PC-3 (cell line): ENCODE results near the gene RPL39L. TPM values are rescaled to one million over a fixed set of nuclear protein-coding genes. Genes with fewer than 3 reads are reported as not detected.

ENCODE experiments used
- ATAC-seq: fragments of 200-7000 bp; cut with Tn5 transposase; 2 replicates; pipeline ENCODE4 v1.9.1; 2020; ENCODE audit warnings: mild to moderate bottlenecking, moderate library complexity
- BruUV-seq: library from RNA; stranded (reverse); fragments of 400-500 nt; replicated peaks from 2 replicates; lab custom pipeline; 2021; lab: Mats Ljungman, UMichigan
- CTCF ChIA-PET: fragments of 300-600 bp; sonication (Branson Sonifier 250); formaldehyde crosslinking; loops from one replicate; lab custom pipeline; 2022; ENCODE audit warnings: antibody characterized with exemption; lab: Charles Lee
- POLR2A ChIA-PET: fragments of 300-600 bp; sonication (Branson Sonifier 250); formaldehyde crosslinking; loops from one replicate; lab custom pipeline; 2022; ENCODE audit warnings: antibody characterized with exemption; ENCODE audit not compliant: unreplicated experiment; lab: Charles Lee
- DNase-seq: peaks from one replicate; pipeline ENCODE4 v3.0.0-alpha.2; 2015
- H2AFZ ChIP-seq: fragments of 300-600 bp; sonication (generic); 2 replicates; pipeline ENCODE4 v1.6.0; 2016; ENCODE audit warnings: antibody characterized with exemption, low read length
- H3F3A ChIP-seq: fragments of 300-600 bp; sonication (generic); one replicate; pipeline ENCODE4 v1.6.0; 2017; ENCODE audit warnings: antibody characterized with exemption, low read length, control low read depth, mild to moderate bottlenecking; ENCODE audit not compliant: unreplicated experiment
- H3K27ac ChIP-seq: fragments of 300-600 bp; sonication (generic); 2 replicates; pipeline ENCODE4 v1.5.1; 2016; ENCODE audit warnings: mild to moderate bottlenecking, low read length
- H3K27me3 ChIP-seq: fragments of 300-600 bp; sonication (generic); 2 replicates; pipeline ENCODE4 v1.6.1; 2016; ENCODE audit warnings: low read length, mixed read lengths
- H3K36me3 ChIP-seq: fragments of 300-600 bp; sonication (generic); 2 replicates; pipeline ENCODE4 v1.6.1; 2016; ENCODE audit warnings: low read depth, mixed run types, low read length, mixed read lengths
- H3K4me1 ChIP-seq: fragments of 300-600 bp; sonication (generic); 2 replicates; pipeline ENCODE4 v1.5.1; 2016; ENCODE audit warnings: low read length; ENCODE audit not compliant: insufficient read depth
- H3K4me2 ChIP-seq: fragments of 300-600 bp; sonication (generic); 2 replicates; pipeline ENCODE4 v1.6.0; 2016; ENCODE audit warnings: low read length
- H3K4me3 ChIP-seq: fragments of 300-600 bp; sonication (generic); 2 replicates; pipeline ENCODE4 v1.5.1; 2016; ENCODE audit warnings: mild to moderate bottlenecking, low read length, mixed read lengths
- H3K79me2 ChIP-seq: fragments of 300-600 bp; sonication (generic); 2 replicates; pipeline ENCODE4 v1.6.1; 2017; ENCODE audit warnings: low read length, mixed read lengths
- H3K9ac ChIP-seq: fragments of 300-600 bp; sonication (generic); 2 replicates; pipeline ENCODE4 v1.6.0; 2016; ENCODE audit warnings: mild to moderate bottlenecking, low read length
- H3K9me2 ChIP-seq: fragments of 300-600 bp; sonication (generic); replicated peaks from 2 replicates; pipeline ENCODE4 v1.6.1; 2016; ENCODE audit warnings: mixed run types, low read length, mixed read lengths
- H3K9me3 ChIP-seq: fragments of 300-600 bp; sonication (generic); 2 replicates; pipeline ENCODE4 v1.6.1; 2016; ENCODE audit warnings: low read length, mixed read lengths
- H4K20me1 ChIP-seq: fragments of 300-600 bp; sonication (generic); 2 replicates; pipeline ENCODE4 v1.6.1; 2016; ENCODE audit warnings: low read length, mixed read lengths
- CTCF ChIP-seq: fragments of 300-600 bp; sonication (generic); conservative IDR thresholded peaks from 2 replicates; pipeline ENCODE4 v1.5.1; 2017; ENCODE audit warnings: antibody characterized with exemption, low read depth, mild to moderate bottlenecking, low read length
- EZH2 ChIP-seq: fragments of 300-600 bp; sonication (generic); IDR thresholded peaks from one replicate; pipeline ENCODE4 v1.6.1; 2017; ENCODE audit warnings: antibody characterized with exemption, mild to moderate bottlenecking, low read length; ENCODE audit not compliant: unreplicated experiment
- EZH2phosphoT487 ChIP-seq: fragments of 300-600 bp; sonication (generic); IDR thresholded peaks from 2 replicates; pipeline ENCODE4 v1.6.1; 2018; ENCODE audit warnings: mild to moderate bottlenecking, antibody characterized with exemption, low read length, borderline replicate concordance
- intact Hi-C: fragments of 100-400 bp; cut with micrococcal nuclease; formaldehyde crosslinking; loops from 2 replicates; pipeline ENCODE4 v1.9.0; 2023
- total RNA-seq: library from RNA; depleted of rRNA; stranded (reverse); fragments of >200 nt; gene quantifications from 2 replicates; pipeline ENCODE4 v1.2.3, GENCODE V29; 2014

RPL39L gene
- total RNA-seq, 1 experiment from 2014 or later: 175 TPM

- Histone ChIP-seq H3K9me3 (no peaks in the 10 kb centered on the region), H3K9me2 (no peaks in the 10 kb centered on the region), H3K4me2 (no peak overlapping the region), H4K20me1 (no peaks in the 10 kb centered on the region), H3K27me3 (no peaks in the 10 kb centered on the region), H3K9ac (no peak overlapping the region), H3K79me2 (no peaks in the 10 kb centered on the region), H3K4me3 (no peak overlapping the region), H2AFZ (no peak overlapping the region), H3K27ac (no peak overlapping the region), H3K4me1 (peaks cover 8% of the 10 kb centered on the region; the same call in 1 of the 2 replicates), H3K36me3 (no peaks in the 10 kb centered on the region), H3F3A (no peaks in the 10 kb centered on the region)
- DNase-seq: no peak
- BruUV-seq: no TSS peak
- ChIA-PET POLR2A (no interaction called here), CTCF (no interaction called here)
- intact Hi-C loops: loop anchor here (10.0 kb wide), 1 partner anchor 1183 kb away; no protein-coding TSS in a partner anchor
- ATAC-seq: no peak
- no peak for TF ChIP-seq CTCF
These were observed 28.5 kb upstream of the RPL39L start for GRCh38 chr3:187167777-187168176.

GRCh38 chr3:187166750-187167149, 27.5 kb upstream of the RPL39L start:
- ChIA-PET POLR2A (no interaction called here), CTCF (no interaction called here)
- no peaks in the 10 kb centered on the region for H3F3A ChIP-seq
- no peak overlapping the region for H2AFZ ChIP-seq
- intact Hi-C loops: loop anchor here (10.0 kb wide), 1 partner anchor 1182 kb away; no protein-coding TSS in a partner anchor
- no peaks in the 10 kb centered on the region for H4K20me1 ChIP-seq
- no peak overlapping the region for H3K9ac ChIP-seq
- no peaks in the 10 kb centered on the region for H3K27me3 ChIP-seq
- peaks cover 8% of the 10 kb centered on the region; the same call in 1 of the 2 replicates for H3K4me1 ChIP-seq
- DNase-seq (no peak), ATAC-seq (no peak)
- no peak overlapping the region for H3K27ac ChIP-seq
- H3K36me3 ChIP-seq: no peaks in the 10 kb centered on the region
- BruUV-seq: no TSS peak
- no peaks in the 10 kb centered on the region for H3K9me2 ChIP-seq
- H3K9me3 ChIP-seq: no peaks in the 10 kb centered on the region
- no peak overlapping the region for H3K4me3 ChIP-seq
- no peaks in the 10 kb centered on the region for H3K79me2 ChIP-seq
- no peak overlapping the region for H3K4me2 ChIP-seq
- TF ChIP-seq EZH2phosphoT487 (no peak), EZH2 (no peak), CTCF (no peak)

- Histone ChIP-seq H3K9me3 (no peaks in the 10 kb centered on the region), H3K9ac (no peak overlapping the region), H3K27ac (no peak overlapping the region), H3K36me3 (no peaks in the 10 kb centered on the region), H3K4me2 (peak overlapping the region; percentile 32; the same call in 1 of the 2 replicates), H4K20me1 (no peaks in the 10 kb centered on the region), H3K27me3 (0 out of 2 replicates have a peak, but pooled peaks cover 3% of the 10 kb centered on the region), H2AFZ (no peak overlapping the region), H3K4me1 (peaks cover 7% of the 10 kb centered on the region; the same call in 1 of the 2 replicates), H3K79me2 (no peaks in the 10 kb centered on the region), H3K4me3 (no peak overlapping the region), H3F3A (no peaks in the 10 kb centered on the region), H3K9me2 (no peaks in the 10 kb centered on the region)
- intact Hi-C loops: loop anchor here (1.0 to 10.0 kb wide), 4 partner anchors 26 to 1180 kb away; partner anchors contain the start of gene RPL39L
- POLR2A ChIA-PET: interaction anchor here (0.6 kb wide), 1 partner anchor 52 kb away, joined by 3 read pairs; no protein-coding TSS in a partner anchor
- TF ChIP-seq EZH2phosphoT487 (no peak), EZH2 (no peak), CTCF (peak; percentile 80)
- ATAC-seq (peak; percentile 81), DNase-seq (peak; percentile 82)
- BruUV-seq: no TSS peak
- CTCF ChIA-PET: interaction anchor here (0.5 to 1.7 kb wide), 19 partner anchors 15 to 515 kb away, joined by 3 to 41 read pairs (median 4); partner anchors contain the start of gene RPL39L
These were observed 25.8 kb upstream of the RPL39L start for GRCh38 chr3:187165144-187165543.
